B cell (primary cell): ENCODE data around the gene TP53TG5. TPM values are rescaled to one million over a fixed set of nuclear protein-coding genes. Genes with fewer than 3 reads are reported as not detected.

Source experiments
- ATAC-seq: fragments of 200-7000 bp; cut with Tn5 transposase; one replicate; pipeline ENCODE4 v1.10.0; 2021; ENCODE audit warnings: low read depth, mild to moderate bottlenecking, moderate number of reproducible peaks, moderate library complexity
- CTCF ChIA-PET: fragments of 350-600 bp; sonication (Branson Sonifier 250); formaldehyde crosslinking; loops from one replicate; lab custom pipeline; 2021; ENCODE audit warnings: antibody characterized with exemption, inconsistent platforms; lab: Charles Lee
- POLR2A ChIA-PET: fragments of 350-600 bp; sonication (Branson Sonifier 250); formaldehyde crosslinking; loops from one replicate; lab custom pipeline; 2021; ENCODE audit warnings: antibody characterized with exemption; lab: Charles Lee
- DNase-seq: peaks from one replicate; pipeline ENCODE4 v3.0.0; 2013
- H2AFZ ChIP-seq: 2 replicates; pipeline ENCODE4 v1.6.1; 2012; ENCODE audit warnings: mild to moderate bottlenecking, low read depth, low read length; ENCODE audit not compliant: insufficient read depth, poor library complexity, severe bottlenecking
- H3K27ac ChIP-seq, 2 donors: 1 replicate in 1 of 2; 2 replicates in 1 of 2; pipeline ENCODE4 v1.5.1; 2012 to 2013; ENCODE audit warnings: low read length in 2 of 2, mild to moderate bottlenecking in 2 of 2, moderate library complexity in 1 of 2
- H3K27me3 ChIP-seq, 4 experiments: fragments of 200-600 bp in 1 of 4; sonication (generic) in 1 of 4; replicated peaks in 1 of 4; 1 replicate in 2 of 4; 2 replicates in 2 of 4; pipeline versions ENCODE4 v1.6.1 to v1.7.0; 2013 to 2016; ENCODE audit warnings: low read length in 3 of 4, mild to moderate bottlenecking in 2 of 4, mixed read lengths in 1 of 4, moderate library complexity in 1 of 4; ENCODE audit not compliant: insufficient read depth in 4 of 4, control insufficient read depth in 3 of 4; ENCODE audit errors: control extremely low read depth in 1 of 4
- H3K36me3 ChIP-seq, 2 experiments: replicated peaks in 1 of 2; 1 replicate in 1 of 2; 2 replicates in 1 of 2; pipeline versions ENCODE4 v1.6.1 to v1.7.1; 2013; ENCODE audit warnings: low read length in 1 of 2; ENCODE audit not compliant: insufficient read depth in 2 of 2, control insufficient read depth in 1 of 2; ENCODE audit errors: control extremely low read depth in 1 of 2, extremely low read depth in 1 of 2
- H3K4me1 ChIP-seq, 2 donors: fragments of 200-600 bp in 1 of 2; sonication (generic) in 1 of 2; 1 replicate in 1 of 2; 2 replicates in 1 of 2; pipeline versions ENCODE4 v1.5.1 to v1.6.1; 2013 to 2017; ENCODE audit warnings: low read length in 2 of 2; ENCODE audit not compliant: control insufficient read depth in 2 of 2, insufficient read depth in 2 of 2
- H3K4me2 ChIP-seq: replicated peaks from 2 replicates; pipeline ENCODE3; 2012; ENCODE audit warnings: mild to moderate bottlenecking, low read depth, low read length; ENCODE audit not compliant: poor library complexity, severe bottlenecking
- H3K4me3 ChIP-seq, 5 experiments: fragments of 200-600 bp in 1 of 5; sonication (generic) in 1 of 5; 1 replicate in 3 of 5; 2 replicates in 2 of 5; pipeline versions ENCODE4 v1.5.1 to v1.7.0; 2011 to 2016; ENCODE audit warnings: low read length in 4 of 5, mild to moderate bottlenecking in 4 of 5, low read depth in 2 of 5, control low read depth in 1 of 5, moderate library complexity in 1 of 5; ENCODE audit not compliant: insufficient read depth in 1 of 5; ENCODE audit errors: control extremely low read depth in 1 of 5, extremely low read depth in 1 of 5
- H3K79me2 ChIP-seq: fragments of 200-600 bp; sonication (generic); one replicate; pipeline ENCODE4 v1.6.0; 2016; ENCODE audit warnings: low read length; ENCODE audit not compliant: control insufficient read depth, insufficient read depth
- H3K9ac ChIP-seq: fragments of 200-600 bp; sonication (generic); 2 replicates; pipeline ENCODE4 v1.6.1; 2017; ENCODE audit warnings: mild to moderate bottlenecking, low read length, moderate library complexity
- H3K9me3 ChIP-seq, 3 donors: one replicate each; pipeline versions ENCODE4 v1.6.1 to v1.7.1; 2013; ENCODE audit warnings: low read length in 2 of 3; ENCODE audit not compliant: control insufficient read depth in 2 of 3, insufficient read depth in 1 of 3; ENCODE audit errors: control extremely low read depth in 1 of 3
- H4K20me1 ChIP-seq: 2 replicates; pipeline ENCODE4 v1.6.0; 2012; ENCODE audit warnings: mild to moderate bottlenecking, low read length; ENCODE audit not compliant: insufficient read depth, control insufficient read depth, poor library complexity, severe bottlenecking
- H3K27ac Mint-ChIP-seq: one replicate; pipeline ENCODE4 v1.8.0; 2021; ENCODE audit warnings: mixed read lengths
- H3K27me3 Mint-ChIP-seq: one replicate; pipeline ENCODE4 v1.8.0; 2021; ENCODE audit warnings: mixed read lengths
- H3K4me1 Mint-ChIP-seq: one replicate; pipeline ENCODE4 v1.8.0; 2021; ENCODE audit warnings: mixed read lengths
- H3K4me3 Mint-ChIP-seq: one replicate; pipeline ENCODE4 v1.8.0; 2021; ENCODE audit warnings: mixed read lengths
- H3K9me3 Mint-ChIP-seq: one replicate; pipeline ENCODE4 v1.8.0; 2022; ENCODE audit warnings: mixed read lengths; ENCODE audit not compliant: insufficient read depth
- CTCF ChIP-seq: fragments of 200-600 bp; IDR thresholded peaks from one replicate; pipeline ENCODE4 v1.8.0; 2022; ENCODE audit warnings: antibody characterized with exemption, mild to moderate bottlenecking
- EZH2 ChIP-seq: IDR thresholded peaks from 2 replicates; pipeline ENCODE4 v1.6.1; 2012; ENCODE audit warnings: borderline replicate concordance, low read depth, mild to moderate bottlenecking, moderate library complexity, low read length; ENCODE audit not compliant: insufficient read depth, poor library complexity, severe bottlenecking
- WGBS: methylation state at CpG from one replicate; pipeline ENCODE4 v1.1.5; 2013; ENCODE audit warnings: missing lambda C conversion rate; ENCODE audit not compliant: insufficient coverage; 5-methylcytosine and 5-hydroxymethylcytosine counted together
- intact Hi-C: fragments of 100-400 bp; cut with micrococcal nuclease; formaldehyde crosslinking; loops from one replicate; pipeline ENCODE4 v1.10.0; 2022
- polyA plus RNA-seq: library from polyadenylated mRNA; depleted of rRNA; stranded (reverse); fragments of >200 nt; gene quantifications from 2 replicates; pipeline ENCODE4 v1.2.3, GENCODE V29; 2012
- total RNA-seq, 2 donors: library from RNA; stranded (reverse); fragments of 120-200 nt in 1 of 2; gene quantifications; 1 replicate in 1 of 2; 2 replicates in 1 of 2; pipeline versions ENCODE4 v1.2.3 to v1.2.4, GENCODE V29; 2013 to 2022

The TP53TG5 gene
- total and polyA plus RNA-seq, 2 donors (not counting 1 experiment from before 2014, with no cell fraction given) = not detected

- Mint-ChIP-seq H3K27ac (no peak overlapping the region), H3K9me3 (no peaks in the 10 kb centered on the region), H3K4me3 (peak overlapping the region; percentile 32), H3K27me3 (no peaks in the 10 kb centered on the region), H3K4me1 (peaks cover 36% of the 10 kb centered on the region)
- no peak overlapping the region for H3K27ac ChIP-seq
- no peak overlapping the region for H3K4me3 ChIP-seq
- no peak overlapping the region for H3K4me2 ChIP-seq
- DNase-seq = no peak
- WGBS = 100% methylated on average over 1 of the region's 6 CpGs
- no peak overlapping the region for H3K9ac ChIP-seq
- no peak overlapping the region for H2AFZ ChIP-seq
- no peak for ATAC-seq
- peaks cover 32% of the 10 kb centered on the region for H3K79me2 ChIP-seq
- peaks cover 5 to 19% of the 10 kb centered on the region in 2 experiments for H3K36me3 ChIP-seq
- H4K20me1 ChIP-seq = peaks cover 33% of the 10 kb centered on the region
- TF ChIP-seq CTCF (no peak), EZH2 (no peak)
- peaks cover 0 to 5% (median 0%) of the 10 kb centered on the region in 4 experiments for H3K27me3 ChIP-seq
- H3K4me1 ChIP-seq = peaks cover 35 to 37% of the 10 kb centered on the region in 2 donors
- H3K9me3 ChIP-seq = no peaks in the 10 kb centered on the region
- POLR2A ChIA-PET = interaction anchor here (1.9 kb wide), 1 partner anchor 75 kb away, joined by 4 read pairs; no protein-coding TSS in a partner anchor
- intact Hi-C loops = loop anchor here (1.0 to 5.0 kb wide), 5 partner anchors 41 to 611 kb away; partner anchors contain the start of genes YWHAB and ZNF335
- CTCF ChIA-PET = interaction anchor here (0.7 to 20.6 kb wide), 13 partner anchors 13 to 409 kb away, joined by 3 to 814 read pairs (median 11); partner anchors contain the start of genes PIGT, TP53TG5 and WFDC10A
Observed at GRCh38 chr20:45361793-45362192, 16.3 kb downstream of the TP53TG5 start.

- H3K4me2 ChIP-seq = no peak overlapping the region
- no peaks in the 10 kb centered on the region for H3K36me3 ChIP-seq
- over 99% methylated on average over 8 of the region's 9 CpGs for WGBS
- no peak for DNase-seq
- Mint-ChIP-seq H3K4me1 (peaks cover 18% of the 10 kb centered on the region), H3K27me3 (no peaks in the 10 kb centered on the region), H3K9me3 (no peaks in the 10 kb centered on the region), H3K27ac (no peak overlapping the region), H3K4me3 (no peak overlapping the region)
- peaks cover 13 to 15% of the 10 kb centered on the region in 2 donors for H3K4me1 ChIP-seq
- peaks cover 11% of the 10 kb centered on the region for H4K20me1 ChIP-seq
- H3K4me3 ChIP-seq = no peak overlapping the region
- peaks cover 14% of the 10 kb centered on the region for H3K79me2 ChIP-seq
- H3K27ac ChIP-seq = no peak overlapping the region
- POLR2A ChIA-PET = no interaction called here
- H3K9me3 ChIP-seq = no peaks in the 10 kb centered on the region
- no peak for ATAC-seq
- no peak overlapping the region for H3K9ac ChIP-seq
- H2AFZ ChIP-seq = no peak overlapping the region
- peaks cover 0 to 5% (median 0%) of the 10 kb centered on the region in 4 experiments for H3K27me3 ChIP-seq
- CTCF ChIA-PET = interaction anchor here (0.8 to 20.6 kb wide), 5 partner anchors 15 to 93 kb away, joined by 4 to 814 read pairs (median 79); partner anchors contain the start of genes PIGT and TP53TG5
- intact Hi-C loops = loop anchor here (5.0 kb wide), 1 partner anchor 613 kb away; the partner anchor contains the start of gene ZNF335
- TF ChIP-seq CTCF (no peak), EZH2 (no peak)
Observed at GRCh38 chr20:45359406-45360148, 18.5 kb downstream of the TP53TG5 start.
